GM19463 (cell line): Measurements from ENCODE around the gene PPP1R11.
A peak's percentile ranks its signal among the peaks of the same experiment; 100 is the strongest.
"Not testable (repeated sequence)": the region's sequence is repeated elsewhere in the genome, so short reads cannot be mapped to it uniquely, and the experiment has no call there.

Experiments
- ATAC-seq: cut with Tn5 transposase; IDR thresholded peaks from one replicate; pipeline ENCODE4 v1.9.1; 2021; ENCODE audit warnings: mild to moderate bottlenecking, moderate library complexity; ENCODE audit not compliant: unreplicated experiment

The PPP1R11 gene

DNA sequence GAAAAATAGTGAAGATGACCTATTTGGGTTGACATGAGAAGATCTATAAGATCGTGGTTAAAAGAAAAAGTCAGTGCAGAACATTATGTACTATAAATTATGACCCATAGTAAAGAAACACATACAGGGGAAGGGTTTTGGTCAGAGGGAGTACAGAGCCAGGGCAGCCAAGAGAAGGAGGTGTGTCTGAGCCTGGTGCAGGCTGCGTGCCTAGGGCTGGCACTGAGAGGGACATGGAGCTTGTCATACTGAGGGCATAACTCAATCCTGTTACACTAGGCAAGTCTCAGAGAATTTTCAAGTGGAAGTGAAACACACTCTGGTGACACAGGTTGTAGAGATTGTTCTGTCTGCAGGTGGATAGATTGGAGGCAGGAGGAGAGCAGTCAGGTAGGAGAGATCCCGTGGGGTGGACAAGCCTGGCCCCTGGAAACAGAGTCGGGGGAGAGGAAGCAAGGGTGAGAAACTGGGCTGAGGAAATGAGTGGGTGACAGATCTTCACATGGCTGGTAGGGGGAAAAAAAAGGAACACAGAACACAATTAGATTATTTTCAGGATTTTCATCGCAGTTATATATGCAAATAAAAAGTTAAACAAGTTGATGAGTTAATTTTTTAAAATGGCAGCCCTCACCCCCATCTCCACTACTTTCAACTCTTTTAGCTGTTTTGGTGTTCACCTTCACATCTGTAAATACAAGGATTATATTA is 27.1 kb downstream of the PPP1R11 start:
- no peak for ATAC-seq

DNA sequence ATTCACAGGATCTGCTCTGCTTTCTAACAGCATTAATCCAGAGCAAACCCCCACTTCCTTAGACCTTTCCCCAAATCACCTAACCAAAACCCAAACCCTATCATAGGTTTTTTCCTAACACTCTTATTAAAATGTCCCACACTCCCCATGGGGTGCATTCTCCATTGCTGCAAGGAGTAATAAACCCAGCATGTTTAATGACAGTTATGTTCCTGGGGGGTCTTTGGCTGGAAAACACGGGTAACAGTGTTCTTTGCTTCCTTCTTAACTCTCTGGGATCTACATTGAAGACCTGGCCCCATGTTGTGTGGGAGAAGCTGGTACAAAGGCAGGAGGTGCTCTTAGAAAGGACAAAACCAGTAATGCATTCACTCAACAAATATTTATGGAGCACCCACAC is 29.8 kb downstream of the PPP1R11 start:
- no peak for ATAC-seq

DNA sequence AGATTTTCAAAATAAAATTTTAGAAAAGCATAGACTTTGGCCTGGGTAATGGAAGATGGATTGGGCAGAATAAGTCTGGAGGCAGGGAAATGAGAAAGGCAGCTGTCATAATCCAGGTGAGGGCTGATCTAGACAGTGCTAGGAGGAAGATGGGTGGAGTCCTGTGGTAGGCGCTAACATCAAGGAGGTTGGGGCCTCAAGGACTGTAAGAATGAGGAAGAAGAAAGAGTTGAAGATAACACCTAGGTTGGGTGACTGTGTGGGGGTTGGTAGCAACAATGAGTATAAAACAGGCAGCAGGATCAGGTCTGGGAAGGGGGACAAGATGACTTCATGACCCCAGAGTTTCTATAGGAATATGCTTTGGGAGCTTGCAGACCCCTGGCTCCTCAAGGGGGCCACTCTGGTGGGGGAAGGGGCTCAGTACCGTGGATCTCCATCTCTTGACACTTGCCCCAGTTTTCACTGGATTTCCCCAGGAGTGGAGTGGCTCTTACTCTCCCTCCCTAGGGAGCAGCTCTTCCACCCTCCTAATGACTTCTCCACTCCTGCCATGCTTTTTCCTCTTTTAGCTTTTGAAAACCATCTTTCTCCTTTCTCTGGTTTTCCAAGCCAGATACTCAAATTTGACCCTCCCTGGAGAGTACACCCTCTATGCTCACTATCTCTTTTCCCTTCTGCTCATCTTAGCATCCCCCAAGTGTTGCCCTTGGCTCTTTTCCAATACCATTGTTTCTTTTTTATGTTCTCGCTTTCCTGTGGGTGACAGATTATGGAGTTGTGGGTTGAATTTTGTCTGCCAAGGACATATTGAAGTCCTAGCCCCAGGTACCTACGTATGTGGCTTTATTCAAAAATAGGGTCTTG is 31.1 kb downstream of the PPP1R11 start:
- no peak for ATAC-seq

DNA sequence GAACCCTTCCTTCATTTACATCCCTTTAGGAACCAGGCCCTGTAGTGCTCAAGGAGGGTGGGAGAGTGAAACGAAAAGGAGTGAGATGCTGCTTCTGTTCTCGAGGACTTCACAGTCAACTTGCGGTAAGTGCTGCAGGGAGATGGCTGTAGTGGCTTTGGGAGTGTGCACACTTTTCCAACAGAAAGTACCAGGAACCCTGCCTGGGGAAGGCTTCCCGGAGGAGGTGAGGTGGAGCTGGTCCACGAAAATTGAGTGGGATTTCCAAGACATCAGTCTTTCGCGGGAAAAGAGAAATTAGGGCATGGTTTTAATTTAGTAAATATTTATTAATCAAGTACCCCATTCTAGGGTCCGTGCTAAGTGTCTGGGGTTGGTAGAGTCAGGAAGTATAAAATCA is 33.2 kb downstream of the PPP1R11 start:
- ATAC-seq, result no peak

DNA sequence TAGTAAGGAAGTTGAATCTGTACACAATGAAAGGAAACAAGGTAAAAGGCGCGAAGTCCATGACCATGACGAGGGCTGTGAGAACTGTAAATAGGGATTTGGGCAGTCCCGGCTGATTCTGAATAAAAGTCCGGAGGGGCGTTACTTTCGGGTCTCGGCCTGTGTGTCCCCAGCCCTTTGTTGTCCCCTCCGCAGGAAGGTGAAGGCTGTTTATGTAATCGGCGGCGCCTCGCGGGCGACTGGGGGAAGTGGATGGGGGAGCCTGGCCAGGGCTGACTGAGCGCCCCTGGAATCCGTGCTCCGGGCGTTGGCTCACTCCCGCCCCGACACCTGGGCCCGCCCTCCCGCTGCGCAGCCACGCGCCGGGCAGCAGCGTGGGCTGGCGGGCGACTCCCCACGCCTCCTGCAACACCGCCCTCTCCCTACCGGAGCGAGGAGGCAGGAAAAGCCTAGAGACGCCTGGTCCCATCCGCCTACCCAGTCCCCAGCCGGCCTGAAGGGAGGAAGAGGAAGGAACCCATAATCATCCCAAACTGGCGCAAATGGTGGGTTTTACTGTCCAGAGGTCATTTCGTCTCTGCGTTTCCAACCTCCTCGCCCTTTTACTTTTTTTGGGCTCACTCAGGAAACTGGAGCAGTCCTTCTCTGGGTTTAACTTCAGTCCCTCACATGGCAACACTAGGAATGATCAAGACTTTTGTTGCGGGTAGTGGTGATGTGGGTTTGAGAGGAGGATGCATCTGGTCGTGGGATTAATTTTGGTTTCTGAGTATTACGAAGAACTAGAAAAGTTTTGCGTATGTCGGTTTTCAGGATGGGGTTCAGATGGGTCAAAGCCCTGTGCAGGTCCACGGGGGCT is 33.8 kb downstream of the PPP1R11 start:
- ATAC-seq, result no peak

DNA sequence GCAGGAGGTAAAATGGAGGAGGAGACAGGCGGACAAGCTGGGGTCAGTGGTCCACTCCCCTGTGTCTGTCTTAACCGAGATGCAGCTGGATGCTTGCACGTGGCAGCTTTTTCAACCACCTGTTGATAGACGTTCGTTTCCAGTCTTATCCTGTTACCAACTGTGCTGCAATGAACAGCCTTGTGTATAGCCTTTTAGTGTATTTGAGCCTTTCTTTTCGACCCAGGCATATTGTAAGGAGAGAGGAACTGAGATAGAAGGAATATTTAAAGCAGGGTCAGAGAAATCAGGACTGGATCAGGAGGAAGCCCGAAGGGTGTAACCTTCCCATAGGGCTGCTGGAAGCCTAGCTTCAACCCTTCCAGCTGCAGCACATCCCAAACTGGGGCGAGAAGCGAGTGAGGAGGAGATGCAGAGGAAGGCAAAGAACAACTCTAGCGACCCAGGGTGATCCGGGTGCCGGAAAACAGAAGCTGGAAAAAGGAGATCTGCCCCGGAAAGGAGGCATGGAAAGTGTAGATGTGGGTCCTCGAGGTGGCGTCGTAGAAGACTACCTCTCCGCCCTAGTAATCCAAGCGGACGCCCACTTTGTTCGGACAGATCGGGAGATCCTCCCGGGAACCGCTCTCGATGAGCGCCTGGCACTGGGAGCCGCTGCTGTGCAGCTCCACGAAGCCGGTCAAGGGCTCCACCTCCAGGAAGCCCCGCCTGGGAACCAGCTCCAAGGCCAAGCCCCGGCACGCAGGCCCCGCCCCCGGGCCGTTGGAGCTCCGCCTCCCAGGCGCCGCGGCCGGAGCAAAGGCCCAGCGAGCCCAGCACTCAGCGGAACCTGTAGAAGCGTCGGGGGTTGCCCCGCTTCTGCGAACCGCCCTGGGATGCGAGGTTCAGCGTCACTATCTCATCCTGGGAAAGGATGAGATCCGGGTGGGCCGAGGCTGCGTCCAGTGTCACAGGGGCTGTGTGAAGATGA is 34.7 kb downstream of the PPP1R11 start:
- ATAC-seq, result peak; percentile 75

DNA sequence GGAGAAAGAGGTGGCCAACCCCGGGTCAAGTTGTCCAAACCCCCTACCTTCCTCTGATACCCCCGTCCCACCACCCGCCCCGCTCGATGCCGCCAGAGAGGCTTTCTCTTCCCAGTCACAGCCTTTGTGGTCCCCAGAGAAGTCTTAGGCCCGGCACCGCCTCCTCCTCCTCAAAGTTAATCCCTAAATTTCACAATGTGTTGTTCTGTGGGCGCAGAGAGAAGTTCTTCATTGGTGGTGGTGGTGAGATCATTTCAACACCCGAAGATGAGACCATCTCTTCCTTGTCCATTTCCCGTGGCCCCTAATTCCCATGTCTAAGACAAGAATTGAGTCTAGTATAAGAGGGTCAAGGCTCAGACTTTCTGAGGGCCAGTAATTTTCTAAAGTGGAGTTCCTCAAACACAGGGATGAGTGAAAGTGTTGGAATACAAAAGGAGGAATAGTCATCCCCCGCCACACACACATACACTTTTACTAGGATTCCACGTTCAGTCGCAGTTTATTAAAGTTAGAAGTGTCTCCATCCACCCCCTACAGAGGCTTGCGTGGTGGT is 35.5 kb downstream of the PPP1R11 start:
- no peak for ATAC-seq

- no peak for ATAC-seq
Measured at GRCh38 chr6:30102970-30103871, 36.2 kb downstream of the PPP1R11 start.

- ATAC-seq, result no peak
Measured at GRCh38 chr6:30103872-30104179, 36.8 kb downstream of the PPP1R11 start.

DNA sequence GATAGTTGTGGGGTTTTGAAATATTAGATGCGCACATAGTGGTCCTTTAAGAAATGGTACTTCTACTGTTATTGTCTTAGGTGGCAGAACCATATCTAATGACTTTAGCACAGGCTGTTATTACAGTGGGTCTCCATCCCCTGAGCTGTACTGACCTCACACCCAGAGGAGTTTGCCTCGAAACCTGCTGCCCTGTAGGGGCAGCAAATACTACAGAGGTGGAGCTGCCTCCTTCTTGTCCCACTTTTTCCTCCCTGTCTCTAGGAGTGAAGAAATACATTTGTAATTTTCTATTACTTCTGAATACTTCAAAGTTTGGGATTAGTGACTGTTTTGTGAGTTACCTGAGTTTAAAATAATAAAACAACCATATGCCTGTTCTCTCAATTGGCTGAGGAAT is 37.7 kb downstream of the PPP1R11 start:
- no peak for ATAC-seq

DNA sequence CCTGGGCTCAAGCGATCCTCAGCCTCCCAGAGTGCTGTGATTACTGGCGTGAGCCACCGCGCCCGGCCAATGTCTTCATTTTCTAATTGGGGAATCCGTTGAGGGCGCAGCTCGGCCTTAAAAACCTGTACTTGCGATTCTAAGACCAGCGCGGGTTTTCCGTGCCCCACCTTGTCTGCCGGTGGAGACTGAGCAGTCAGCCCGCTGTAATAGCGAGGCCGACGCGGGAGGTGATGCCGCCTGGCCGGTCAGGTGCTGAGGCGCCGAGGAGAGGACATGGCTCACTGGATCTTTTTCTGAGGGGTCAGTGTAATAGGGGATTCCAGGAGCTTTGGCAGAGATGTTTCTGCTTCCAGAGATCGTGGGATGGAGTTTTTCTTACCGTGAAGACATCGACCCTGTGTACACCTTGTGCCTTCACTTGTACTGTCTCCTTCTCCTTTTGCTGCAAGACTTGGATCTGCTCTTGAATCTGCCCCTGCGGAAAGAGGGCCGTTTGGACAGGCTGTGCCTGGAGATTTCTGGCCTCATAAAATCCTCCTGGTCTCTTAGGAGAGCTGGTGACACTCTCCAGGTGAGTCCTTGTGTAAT is 44.4 kb downstream of the PPP1R11 start:
- ATAC-seq, result no peak

GRCh38 chr6:30112402-30112994 is 45.5 kb downstream of the PPP1R11 start:
- no peak for ATAC-seq

- ATAC-seq, result peak; percentile 94
Measured at GRCh38 chr6:30113003-30113759, 46.2 kb downstream of the PPP1R11 start, which contains the start of gene TRIM31. Gene TRIM31 (minus strand): TSS chr6:30113090. CDS start chr6:30112805, 285 bp downstream.

- ATAC-seq, result no peak
Measured at GRCh38 chr6:30113841-30114240, 46.8 kb downstream of the PPP1R11 start.

DNA sequence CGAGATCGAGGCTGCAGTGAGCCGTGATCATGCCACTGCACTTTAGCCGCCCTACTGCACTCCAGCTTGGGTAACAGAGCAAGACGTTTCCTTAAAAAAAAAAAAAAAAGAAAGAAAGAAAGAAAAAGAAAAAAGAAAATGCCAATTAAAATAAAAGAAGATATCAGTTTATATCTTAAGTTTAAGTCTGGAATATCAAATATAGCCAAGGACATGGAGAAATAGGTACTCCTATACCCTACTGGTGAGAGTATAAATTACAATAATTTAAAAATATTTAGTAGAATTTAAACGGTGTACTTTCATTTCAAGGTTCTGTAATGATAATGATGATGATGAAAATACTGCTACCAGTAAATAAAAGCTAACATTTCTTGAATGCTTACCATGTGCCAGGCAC is 49.7 kb downstream of the PPP1R11 start:
- ATAC-seq, result no peak

GRCh38 chr6:30118691-30119090 is 51.7 kb downstream of the PPP1R11 start:
- ATAC-seq, result not testable (repeated sequence)
